ENCODE measurements around the gene EPS8L1.

The EPS8L1 gene

GRCh38 chr19:55068950-55069864, 6.5 kb upstream of the EPS8L1 start:
- no peak overlapping the region for H3K9ac ChIP-seq (ENCODE audit: low read depth, low read length, poor library complexity, severe bottlenecking)
- H4K20me1 ChIP-seq (ENCODE audit: insufficient read depth, low read length, poor library complexity, severe bottlenecking), result no peaks in the 10 kb centered on the region
- H3K9me2 ChIP-seq (replicated peaks; ENCODE audit: low read depth, low read length), result no peaks in the 10 kb centered on the region
- H2AFZ ChIP-seq (ENCODE audit: low read length), result no peak overlapping the region
- TF ChIP-seq CTCF (conservative IDR thresholded peaks at IDR 0.05; ENCODE audit: low read length) (no peak), EZH2phosphoT487 (IDR thresholded peaks at IDR 0.05; ENCODE audit: borderline replicate concordance) (no peak)
- no peak overlapping the region for H3K4me3 ChIP-seq (ENCODE audit: low read length, poor library complexity, severe bottlenecking)
- no peaks in the 10 kb centered on the region for H3K79me2 ChIP-seq (ENCODE audit: insufficient read depth, low read length)
- H3K4me2 ChIP-seq (ENCODE audit: low read depth, low read length, poor library complexity, severe bottlenecking), result no peak overlapping the region
- no peaks in the 10 kb centered on the region for H3K9me3 ChIP-seq (ENCODE audit: insufficient read depth, low read depth, low read length)
- no peaks in the 10 kb centered on the region for H3F3A ChIP-seq (ENCODE audit: low read depth)
- H3K27me3 ChIP-seq (ENCODE audit: insufficient read depth, low read length, poor library complexity, severe bottlenecking), result no peaks in the 10 kb centered on the region
- H3K4me1 ChIP-seq (ENCODE audit: insufficient read depth, low read length, poor library complexity, severe bottlenecking), result peaks cover 10% of the 10 kb centered on the region
- H3K36me3 ChIP-seq (ENCODE audit: insufficient read depth, low read length), result no peaks in the 10 kb centered on the region

- Histone ChIP-seq H3K4me1 (ENCODE audit: insufficient read depth, low read length, poor library complexity, severe bottlenecking) (peaks cover 10% of the 10 kb centered on the region), H2AFZ (ENCODE audit: low read length) (no peak overlapping the region), H3F3A (ENCODE audit: low read depth) (no peaks in the 10 kb centered on the region), H3K9me3 (ENCODE audit: insufficient read depth, low read depth, low read length) (no peaks in the 10 kb centered on the region), H3K36me3 (ENCODE audit: insufficient read depth, low read length) (no peaks in the 10 kb centered on the region), H3K79me2 (ENCODE audit: insufficient read depth, low read length) (no peaks in the 10 kb centered on the region), H3K9me2 (replicated peaks; ENCODE audit: low read depth, low read length) (no peaks in the 10 kb centered on the region), H3K4me3 (ENCODE audit: low read length, poor library complexity, severe bottlenecking) (no peak overlapping the region), H3K27me3 (ENCODE audit: insufficient read depth, low read length, poor library complexity, severe bottlenecking) (no peaks in the 10 kb centered on the region), H3K4me2 (ENCODE audit: low read depth, low read length, poor library complexity, severe bottlenecking) (no peak overlapping the region), H3K9ac (ENCODE audit: low read depth, low read length, poor library complexity, severe bottlenecking) (no peak overlapping the region), H4K20me1 (ENCODE audit: insufficient read depth, low read length, poor library complexity, severe bottlenecking) (no peaks in the 10 kb centered on the region)
- no peak for TF ChIP-seq CTCF (conservative IDR thresholded peaks at IDR 0.05; ENCODE audit: low read length)
- no peak for TF ChIP-seq EZH2phosphoT487 (IDR thresholded peaks at IDR 0.05; ENCODE audit: borderline replicate concordance)
These were observed 5.8 kb upstream of the EPS8L1 start for GRCh38 chr19:55069865-55070197.

- peak overlapping the region; percentile 23 for H3K4me2 ChIP-seq (ENCODE audit: low read depth, low read length, poor library complexity, severe bottlenecking)
These were observed 5.1 kb upstream of the EPS8L1 start for GRCh38 chr19:55070466-55071128.

More at GRCh38 chr19:55070466-55071128, 5.1 kb upstream of the EPS8L1 start:
- no peaks in the 10 kb centered on the region for H3K79me2 ChIP-seq (ENCODE audit: insufficient read depth, low read length)
- no peaks in the 10 kb centered on the region for H3K9me3 ChIP-seq (ENCODE audit: insufficient read depth, low read depth, low read length)
- H4K20me1 ChIP-seq (ENCODE audit: insufficient read depth, low read length, poor library complexity, severe bottlenecking), result no peaks in the 10 kb centered on the region
- no peak overlapping the region for H2AFZ ChIP-seq (ENCODE audit: low read length)
- H3F3A ChIP-seq (ENCODE audit: low read depth), result no peaks in the 10 kb centered on the region
- no peak overlapping the region for H3K9ac ChIP-seq (ENCODE audit: low read depth, low read length, poor library complexity, severe bottlenecking)
- TF ChIP-seq EZH2phosphoT487 (IDR thresholded peaks at IDR 0.05; ENCODE audit: borderline replicate concordance) (no peak), CTCF (conservative IDR thresholded peaks at IDR 0.05; ENCODE audit: low read length) (no peak)
- H3K4me3 ChIP-seq (ENCODE audit: low read length, poor library complexity, severe bottlenecking), result no peak overlapping the region
- H3K27me3 ChIP-seq (ENCODE audit: insufficient read depth, low read length, poor library complexity, severe bottlenecking), result no peaks in the 10 kb centered on the region
- H3K9me2 ChIP-seq (replicated peaks; ENCODE audit: low read depth, low read length), result no peaks in the 10 kb centered on the region
- H3K4me1 ChIP-seq (ENCODE audit: insufficient read depth, low read length, poor library complexity, severe bottlenecking), result peaks cover 10% of the 10 kb centered on the region
- no peaks in the 10 kb centered on the region for H3K36me3 ChIP-seq (ENCODE audit: insufficient read depth, low read length)
